ENCODE measurements around the gene HES4.

GRCh38 chr1:981955-982558 is 17.8 kb downstream of the HES4 start, which contains the start of gene PERM1:
- TF ChIP-seq POLR2A (IDR thresholded peaks at IDR 0.05; ENCODE audit: low read depth, low read length) (no peak), POLR2AphosphoS5 (IDR thresholded peaks at IDR 0.05; ENCODE audit: low read depth, low read length) (no peak), TAF1 (IDR thresholded peaks at IDR 0.05; ENCODE audit: low read depth, low read length) (no peak), POU2F2 (IDR thresholded peaks at IDR 0.05; ENCODE audit: low read depth, low read length) (no peak), SPI1 (IDR thresholded peaks at IDR 0.05; ENCODE audit: low read depth, low read length) (no peak), PAX5 (IDR thresholded peaks at IDR 0.05; ENCODE audit: insufficient read depth, low read length, severe bottlenecking) (no peak)
